Activated T-cell treated with anti-CD3 and anti-CD28 coated beads for 24 hours (primary cell): ENCODE results near the gene MRO.
"Not testable (repeated sequence)": the region's sequence is repeated elsewhere in the genome, so short reads cannot be mapped to it uniquely, and the experiment has no call there.

Source experiments
- DNase-seq: peaks from one replicate; pipeline ENCODE4 v3.0.0-alpha.2; 2020; ENCODE audit warnings: low read depth

Gene MRO

GRCh38 chr18:50819728-50820378 is at the start of gene MRO:
Gene MRO, minus strand, starts transcription at chr18:50820016. Its CDS starts 10,616 bp downstream, at chr18:50809400.
- DNase-seq: peak; percentile 67

GRCh38 chr18:50869150-50869549 is 49.3 kb upstream of the MRO start:
- no peak for DNase-seq

- no peak for DNase-seq
Observed at GRCh38 chr18:50866765-50867164, 46.9 kb upstream of the MRO start.

- DNase-seq: no peak
Observed at GRCh38 chr18:50863840-50864375, 44.1 kb upstream of the MRO start.

- no peak for DNase-seq
Observed at GRCh38 chr18:50862401-50862800, 42.6 kb upstream of the MRO start.

GRCh38 chr18:50861617-50862016 is 41.8 kb upstream of the MRO start:
- no peak for DNase-seq

GRCh38 chr18:50859793-50860555 is 40.2 kb upstream of the MRO start:
- no peak for DNase-seq

GRCh38 chr18:50857694-50858093 is 37.9 kb upstream of the MRO start:
- DNase-seq: no peak

GRCh38 chr18:50857166-50857565 is 37.4 kb upstream of the MRO start:
- DNase-seq: not testable (repeated sequence)

GRCh38 chr18:50855976-50856757 is 36.4 kb upstream of the MRO start:
- no peak for DNase-seq

GRCh38 chr18:50853863-50854271 is 34.1 kb upstream of the MRO start:
- no peak for DNase-seq

- DNase-seq: no peak
Observed at GRCh38 chr18:50850307-50851065, 30.7 kb upstream of the MRO start.

- no peak for DNase-seq
Observed at GRCh38 chr18:50849419-50849821, 29.6 kb upstream of the MRO start.

GRCh38 chr18:50848991-50849390 is 29.2 kb upstream of the MRO start:
- no peak for DNase-seq

- no peak for DNase-seq
Observed at GRCh38 chr18:50848061-50848551, 28.3 kb upstream of the MRO start.

- DNase-seq: no peak
Observed at GRCh38 chr18:50847192-50847591, 27.4 kb upstream of the MRO start.

- no peak for DNase-seq
Observed at GRCh38 chr18:50844960-50845359, 25.1 kb upstream of the MRO start.

GRCh38 chr18:50844554-50844953 is 24.7 kb upstream of the MRO start:
- no peak for DNase-seq

- no peak for DNase-seq
Observed at GRCh38 chr18:50842846-50843245, 23.0 kb upstream of the MRO start.

GRCh38 chr18:50839996-50840395 is 20.2 kb upstream of the MRO start:
- no peak for DNase-seq

GRCh38 chr18:50839341-50839740 is 19.5 kb upstream of the MRO start:
- DNase-seq: no peak

GRCh38 chr18:50836521-50836957 is 16.7 kb upstream of the MRO start:
- DNase-seq: no peak
